Glutamatergic neuron (in vitro differentiated cells): Measurements from ENCODE around the gene PCSK1N. TPM values are rescaled to one million over a fixed set of nuclear protein-coding genes. Genes with fewer than 3 reads are reported as not detected.

Experiments used
- DNase-seq: peaks from one replicate; pipeline ENCODE4 v3.0.0; 2022
- H3K27ac Mint-ChIP-seq: one replicate; pipeline ENCODE4 v1.8.0; 2020; ENCODE audit warnings: mild to moderate bottlenecking, mixed read lengths, inconsistent platforms; ENCODE audit not compliant: unreplicated experiment
- H3K27me3 Mint-ChIP-seq: one replicate; pipeline ENCODE4 v1.8.0; 2020; ENCODE audit warnings: mild to moderate bottlenecking, moderate library complexity, mixed read lengths, inconsistent platforms; ENCODE audit not compliant: unreplicated experiment
- H3K36me3 Mint-ChIP-seq: one replicate; pipeline ENCODE4 v1.8.0; 2020; ENCODE audit warnings: mild to moderate bottlenecking, mixed read lengths, inconsistent platforms; ENCODE audit not compliant: unreplicated experiment
- H3K4me1 Mint-ChIP-seq: one replicate; pipeline ENCODE4 v1.8.0; 2020; ENCODE audit warnings: mild to moderate bottlenecking, low read depth, mixed read lengths, inconsistent platforms; ENCODE audit not compliant: unreplicated experiment
- H3K4me3 Mint-ChIP-seq: one replicate; pipeline ENCODE4 v1.8.0; 2020; ENCODE audit warnings: mild to moderate bottlenecking, mixed read lengths, inconsistent platforms; ENCODE audit not compliant: unreplicated experiment
- H3K9me3 Mint-ChIP-seq: one replicate; pipeline ENCODE4 v1.8.0; 2020; ENCODE audit warnings: mild to moderate bottlenecking, moderate library complexity, mixed read lengths, inconsistent platforms; ENCODE audit not compliant: unreplicated experiment
- total RNA-seq: library from RNA; stranded (reverse); fragmentation: NEBNext Ultra II Directional; extraction: Animal tissue kit (Norgen Biotek cat#: 25700); gene quantifications from one replicate; pipeline ENCODE4 v1.2.1, GENCODE V29; 2021; ENCODE audit not compliant: unreplicated experiment
- TF ChIP-seq, protein P1 (sequence below): fragments of 200-600 bp; sonication (generic); IDR thresholded peaks from one replicate; pipeline ENCODE4 v1.5.0; 2021; ENCODE audit not compliant: partially characterized antibody, unreplicated experiment

Gene PCSK1N
- total RNA-seq, 1 donor from 2014 or later = 127 TPM

DNA sequence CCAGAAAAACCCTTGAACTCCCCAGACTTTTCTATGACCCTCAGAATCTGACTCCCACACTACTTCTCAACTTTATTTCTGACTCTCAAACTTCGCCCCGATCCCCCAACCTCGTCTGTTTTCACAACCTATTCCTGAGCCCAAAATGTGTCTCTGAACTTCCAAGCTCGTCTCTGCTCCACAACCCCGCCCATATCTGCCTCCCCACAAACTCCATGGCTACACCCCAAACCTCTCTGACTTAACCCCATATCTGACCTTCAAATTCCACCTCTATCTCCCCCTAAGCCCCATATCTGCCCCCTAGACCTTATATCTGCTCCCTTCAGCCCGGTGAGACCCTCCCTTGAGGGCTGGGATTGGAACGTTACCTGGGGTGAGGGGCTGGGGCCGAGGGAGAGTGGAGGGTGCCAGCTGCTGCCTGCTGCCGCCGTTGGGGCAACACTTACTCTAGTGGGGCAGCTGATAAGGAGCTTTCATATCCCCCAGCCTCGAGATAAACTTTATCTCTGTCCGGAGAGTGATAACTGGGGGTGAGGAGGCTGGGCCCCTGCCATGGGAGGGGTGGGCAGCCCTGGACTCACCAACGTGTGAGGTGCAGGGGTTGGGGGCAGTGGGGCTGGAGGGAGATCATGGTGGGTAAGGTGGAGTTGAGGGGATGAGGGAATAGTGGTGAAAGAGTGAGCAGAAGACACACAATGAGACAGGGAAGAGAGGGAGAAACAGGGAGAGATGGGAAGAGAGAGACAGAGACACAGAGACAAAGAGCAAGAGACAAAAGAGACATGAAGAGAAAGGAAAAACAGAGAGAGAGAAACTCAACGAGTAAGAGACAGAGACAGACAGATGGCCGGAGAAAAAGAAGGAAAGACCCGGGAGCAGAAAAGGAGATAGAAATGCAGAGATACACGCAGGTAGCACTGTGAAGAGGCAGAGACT, 47.6 kb downstream of the PCSK1N start:
- H3K27ac Mint-ChIP-seq = no peak overlapping the region
- TF ChIP-seq, protein P1, sequence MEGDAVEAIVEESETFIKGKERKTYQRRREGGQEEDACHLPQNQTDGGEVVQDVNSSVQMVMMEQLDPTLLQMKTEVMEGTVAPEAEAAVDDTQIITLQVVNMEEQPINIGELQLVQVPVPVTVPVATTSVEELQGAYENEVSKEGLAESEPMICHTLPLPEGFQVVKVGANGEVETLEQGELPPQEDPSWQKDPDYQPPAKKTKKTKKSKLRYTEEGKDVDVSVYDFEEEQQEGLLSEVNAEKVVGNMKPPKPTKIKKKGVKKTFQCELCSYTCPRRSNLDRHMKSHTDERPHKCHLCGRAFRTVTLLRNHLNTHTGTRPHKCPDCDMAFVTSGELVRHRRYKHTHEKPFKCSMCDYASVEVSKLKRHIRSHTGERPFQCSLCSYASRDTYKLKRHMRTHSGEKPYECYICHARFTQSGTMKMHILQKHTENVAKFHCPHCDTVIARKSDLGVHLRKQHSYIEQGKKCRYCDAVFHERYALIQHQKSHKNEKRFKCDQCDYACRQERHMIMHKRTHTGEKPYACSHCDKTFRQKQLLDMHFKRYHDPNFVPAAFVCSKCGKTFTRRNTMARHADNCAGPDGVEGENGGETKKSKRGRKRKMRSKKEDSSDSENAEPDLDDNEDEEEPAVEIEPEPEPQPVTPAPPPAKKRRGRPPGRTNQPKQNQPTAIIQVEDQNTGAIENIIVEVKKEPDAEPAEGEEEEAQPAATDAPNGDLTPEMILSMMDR = no peak
- H3K9me3 Mint-ChIP-seq = peaks cover 2% of the 10 kb centered on the region
- no peak for DNase-seq
- H3K36me3 Mint-ChIP-seq = no peaks in the 10 kb centered on the region
- H3K4me1 Mint-ChIP-seq = peaks cover 1% of the 10 kb centered on the region
- no peaks in the 10 kb centered on the region for H3K27me3 Mint-ChIP-seq
- no peak overlapping the region for H3K4me3 Mint-ChIP-seq

DNA sequence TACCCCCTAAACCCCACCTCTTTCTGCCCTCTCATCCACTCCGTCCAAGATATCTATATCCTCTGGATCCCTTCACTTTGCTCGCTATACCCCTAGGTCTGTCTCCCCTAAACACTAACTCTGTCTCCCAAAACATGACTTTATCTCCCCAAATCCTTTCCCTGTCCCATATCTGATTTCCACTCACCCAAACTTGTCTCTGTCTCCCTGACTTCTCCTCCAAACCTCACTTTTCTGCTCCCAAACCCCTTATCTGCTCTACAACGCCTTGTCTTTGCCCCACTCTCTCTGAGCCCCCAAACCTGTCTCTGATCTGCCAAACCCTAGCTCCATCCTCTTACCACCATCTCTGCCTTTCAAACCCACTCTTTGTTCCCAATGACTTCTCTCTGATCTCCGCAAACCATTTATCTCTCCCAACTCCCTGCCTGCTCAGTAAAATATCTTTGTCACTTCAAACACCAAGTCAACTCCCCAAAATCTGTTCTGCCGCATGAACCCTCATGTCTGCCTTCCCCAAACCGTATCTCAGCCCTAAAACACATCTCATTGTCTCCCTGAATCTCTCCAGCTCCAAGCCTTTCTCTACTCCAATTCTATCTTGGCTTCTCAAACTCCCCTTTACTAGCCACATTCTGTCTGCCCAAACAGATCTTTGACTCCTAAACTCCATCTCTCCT, 48.4 kb downstream of the PCSK1N start:
- Mint-ChIP-seq H3K4me1 (peaks cover 1% of the 10 kb centered on the region), H3K27me3 (no peaks in the 10 kb centered on the region), H3K9me3 (peaks cover 2% of the 10 kb centered on the region), H3K27ac (no peak overlapping the region), H3K4me3 (no peak overlapping the region), H3K36me3 (no peaks in the 10 kb centered on the region)
- TF ChIP-seq, protein P1 = no peak
- DNase-seq = no peak

DNA sequence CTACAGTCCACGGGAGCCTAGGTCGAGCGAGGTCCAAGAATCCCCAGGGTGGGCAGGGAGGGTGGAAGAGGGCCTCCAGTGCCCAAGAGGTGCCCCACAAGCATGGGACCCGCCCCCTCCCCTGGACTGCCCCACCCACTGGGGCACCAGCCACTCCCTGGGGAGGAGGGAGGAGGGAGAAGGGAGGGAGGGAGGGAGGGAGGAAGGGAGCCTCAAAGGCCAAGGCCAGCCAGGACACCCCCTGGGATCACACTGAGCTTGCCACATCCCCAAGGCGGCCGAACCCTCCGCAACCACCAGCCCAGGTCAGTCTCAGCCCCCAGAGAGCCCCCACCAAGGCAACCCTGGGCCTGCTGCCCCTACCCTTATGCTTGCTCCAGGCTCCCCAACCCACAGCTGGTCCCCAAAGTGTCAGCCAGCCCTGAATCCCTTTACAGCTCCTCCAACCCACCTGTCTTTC, 49.0 kb downstream of the PCSK1N start, which contains the start of gene GATA1:
TSS of gene GATA1 (plus strand) at position 250 of the 460 bp plus-strand sequence. CDS start 4,520 bp downstream, outside the sequence.
- TF ChIP-seq, protein P1 = no peak
- H3K27me3 Mint-ChIP-seq = no peaks in the 10 kb centered on the region
- H3K36me3 Mint-ChIP-seq = no peaks in the 10 kb centered on the region
- H3K9me3 Mint-ChIP-seq = peaks cover 2% of the 10 kb centered on the region
- H3K4me3 Mint-ChIP-seq = no peak within 1 kb of the TSS
- H3K4me1 Mint-ChIP-seq = peaks cover 1% of the 10 kb centered on the region
- H3K27ac Mint-ChIP-seq = no peak within 1 kb of the TSS
- DNase-seq = no peak

DNA sequence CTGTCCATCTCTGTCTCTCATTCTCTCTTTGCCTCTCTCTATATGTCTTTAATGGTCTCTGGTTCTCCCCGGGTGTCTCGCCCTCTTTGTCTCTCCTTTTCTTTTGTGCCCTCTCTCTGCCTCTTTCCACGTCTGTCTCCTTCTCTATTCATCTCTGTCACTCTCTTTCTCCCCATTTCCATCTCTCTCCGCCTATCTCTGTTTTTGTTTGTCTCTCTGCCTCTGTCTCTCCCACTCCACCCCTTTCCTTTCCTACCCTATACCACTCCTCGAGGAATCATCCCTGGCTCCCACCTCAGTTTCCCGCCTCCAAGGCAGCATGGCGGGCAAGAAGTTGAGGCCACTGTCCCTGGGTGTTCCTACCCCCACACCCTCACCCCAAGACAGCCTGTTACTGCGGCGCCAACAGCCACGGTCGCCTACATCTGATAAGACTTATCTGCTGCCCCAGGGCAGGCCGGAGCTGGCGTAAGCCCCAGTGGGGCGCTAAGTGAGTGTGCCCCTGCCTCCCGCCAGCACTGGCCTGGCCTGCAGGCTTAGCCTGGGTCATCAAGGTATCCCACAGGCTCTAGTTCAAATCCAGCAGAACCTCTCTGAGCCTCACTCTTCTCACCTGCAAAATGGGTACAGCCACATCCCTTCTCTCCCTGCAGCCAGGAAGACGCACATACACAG, 49.7 kb downstream of the PCSK1N start:
- no peak overlapping the region for H3K27ac Mint-ChIP-seq
- TF ChIP-seq, protein P1 = no peak
- H3K4me1 Mint-ChIP-seq = peaks cover 1% of the 10 kb centered on the region
- H3K36me3 Mint-ChIP-seq = no peaks in the 10 kb centered on the region
- DNase-seq = no peak
- peaks cover 2% of the 10 kb centered on the region for H3K9me3 Mint-ChIP-seq
- H3K27me3 Mint-ChIP-seq = no peaks in the 10 kb centered on the region
- H3K4me3 Mint-ChIP-seq = no peak overlapping the region
